ENCODE data around the gene VEGFB. TPM values are rescaled to one million over a fixed set of nuclear protein-coding genes. Genes with fewer than 3 reads are reported as not detected.

VEGFB gene
- total and polyA plus RNA-seq, 2 of the 8 experiments (the other 6 are each of a cell fraction or from before 2014, with no cell fraction given), result 9.3 to 49.6 TPM

GRCh38 chr11:64246871-64247728, 12.7 kb downstream of the VEGFB start, which contains the start of gene PPP1R14B:
Gene PPP1R14B, minus strand, starts transcription at chr11:64246943. Its CDS starts 270 bp downstream, at chr11:64246673.
- Histone ChIP-seq H3K23ac (ENCODE audit: insufficient read length) (no peak within 1 kb of the TSS), H2BK5ac (ENCODE audit: low read depth, low read length) (peak within 1 kb of the TSS; percentile 99), H4K8ac (ENCODE audit: extremely low read depth, insufficient read depth, low read length) (peak within 1 kb of the TSS; percentile 87), H3K27ac (ENCODE audit: low read depth, low read length) (peak within 1 kb of the TSS; percentile 61), H3K4me1 (replicated peaks in 1 of 4; ENCODE audit: control insufficient read depth in 3 of 4, insufficient read depth in 4 of 4, low read length in 3 of 4) (peaks cover 0 to 48% (median 35%) of the 10 kb centered on the region in 4 experiments; a peak in 6 of 7 replicates), H4K5ac (ENCODE audit: insufficient read length, low read depth, low read length) (peak within 1 kb of the TSS; percentile 70), H3K4me3 (ENCODE audit: extremely low read depth in 1 of 4, insufficient read depth in 2 of 4, low read depth in 3 of 4, low read length in 4 of 4) (peak within 1 kb of the TSS; percentile 56 to 99 (median 90)), H3K36me3 (ENCODE audit: control insufficient read depth in 2 of 4, insufficient read depth in 4 of 4, low read length in 3 of 4) (peaks cover 0 to 17% (median 4%) of the 10 kb centered on the region in 4 experiments; a peak in 4 of 8 replicates), H3K79me2 (ENCODE audit: control insufficient read depth in 1 of 2, insufficient read depth in 2 of 2, low read length in 2 of 2) (peaks cover 6 to 26% of the 10 kb centered on the region in 2 experiments; a peak in 3 of 4 replicates), H2BK20ac (ENCODE audit: low read length) (0 out of 2 replicates have a peak within 1 kb of the TSS, but pooled peaks have one; percentile 21), H3K18ac (ENCODE audit: extremely low read depth, low read length) (peak within 1 kb of the TSS; percentile 86), H3K9ac (replicated peaks in 1 of 4; ENCODE audit: extremely low read depth in 1 of 4, low read depth in 3 of 4, low read length in 3 of 4) (peak within 1 kb of the TSS; percentile 66 to 74 (median 71)), H3K27me3 (replicated peaks in 1 of 4; ENCODE audit: control insufficient read depth in 3 of 4, extremely low read depth in 1 of 4, insufficient read depth in 3 of 4, low read length in 3 of 4) (no peaks in the 10 kb centered on the region), H3K79me1 (ENCODE audit: low read depth, low read length) (peaks cover 6% of the 10 kb centered on the region), H4K20me1 (replicated peaks in 1 of 2; ENCODE audit: control insufficient read depth in 1 of 2, insufficient read depth in 2 of 2, low read length in 2 of 2) (peaks cover 0 to 16% of the 10 kb centered on the region in 2 experiments), H2BK120ac (replicated peaks; ENCODE audit: low read depth, low read length) (peak within 1 kb of the TSS; percentile 18), H3K23me2 (ENCODE audit: low read depth, low read length) (peaks cover 20% of the 10 kb centered on the region), H2BK12ac (ENCODE audit: low read depth, low read length) (peak within 1 kb of the TSS; percentile 94; the same call in 1 of the 2 replicates), H3K4ac (replicated peaks; ENCODE audit: insufficient read length, low read depth, low read length) (peak within 1 kb of the TSS; percentile 73), H2BK15ac (ENCODE audit: low read length) (peak within 1 kb of the TSS; percentile 95; the same call in 1 of the 2 replicates), H2AFZ (ENCODE audit: low read length) (no peak within 1 kb of the TSS), H2AK5ac (ENCODE audit: low read depth, low read length) (peak within 1 kb of the TSS; percentile 84; the same call in 1 of the 2 replicates), H3K4me2 (ENCODE audit: insufficient read depth in 1 of 2, low read depth in 2 of 2, low read length in 2 of 2) (peak within 1 kb of the TSS; percentile 73 to 99), H3K14ac (ENCODE audit: insufficient read length) (no peak within 1 kb of the TSS), H3K56ac (replicated peaks; ENCODE audit: insufficient read length, low read depth, low read length) (peak within 1 kb of the TSS; percentile 95), H3K9me3 (ENCODE audit: insufficient read depth in 2 of 2, low read depth in 1 of 2, low read length in 1 of 2) (no peaks in the 10 kb centered on the region), H4K91ac (replicated peaks; ENCODE audit: insufficient read length, low read length) (peak within 1 kb of the TSS; percentile 79)
- WGBS, 2 experiments (ENCODE audit: extremely low coverage in 1 of 2, insufficient coverage in 1 of 2, insufficient read length in 1 of 2, insufficient replicate concordance in 2 of 2, low coverage in 1 of 2, low lambda C conversion rate in 2 of 2, missing lambda C conversion rate in 1 of 2), result 3% methylated on average over 40 of the region's 74 CpGs; no CpG with 5 or more reads in 1 of the 2 experiments
- no peak for FAIRE-seq
- CTCF ChIA-PET (ENCODE audit: partially characterized antibody), result interaction anchor here (1.1 to 10.0 kb wide), 9 partner anchors 9 to 94 kb away, joined by 3 to 102 read pairs (median 5); partner anchors contain the start of genes CATSPERZ, ESRRA, NUDT22 and TRPT1
- peak in 1 of 2 experiments; percentile 94 for DNase-seq (ENCODE audit: low read depth in 1 of 2, low spot score in 2 of 2)
- POLR2A ChIA-PET (ENCODE audit: partially characterized antibody), result interaction anchor here (0.6 to 13.1 kb wide), 16 partner anchors 8 to 367 kb away, joined by 3 to 352 read pairs (median 10); partner anchors contain the start of genes BAD, DNAJC4, ESRRA and FERMT3
- TF ChIP-seq RFX5 (IDR thresholded peaks at IDR 0.05; ENCODE audit: borderline replicate concordance, low read depth, low read length) (no peak), HDAC6 (IDR thresholded peaks at IDR 0.05; ENCODE audit: low read depth, low read length) (no peak), ATF2 (IDR thresholded peaks at IDR 0.05; ENCODE audit: low read length) (no peak), RNF2 (IDR thresholded peaks at IDR 0.05; ENCODE audit: borderline replicate concordance, low read depth, low read length, missing control alignments, poor library complexity, severe bottlenecking) (no peak)

Data from H1 (cell line).